HK-2 (cell line): Measurements from ENCODE around the gene ANAPC13.

ENCODE experiments used
- DNase-seq: peaks from one replicate; pipeline ENCODE4 v3.0.0-alpha.2; 2018; ENCODE audit not compliant: unreplicated experiment

The ANAPC13 gene

GRCh38 chr3:134482622-134483021, 3.2 kb downstream of the ANAPC13 start:
- DNase-seq: no peak

- DNase-seq: no peak
Observed at GRCh38 chr3:134481166-134481565, 4.6 kb downstream of the ANAPC13 start.

GRCh38 chr3:134480546-134480945, 5.2 kb downstream of the ANAPC13 start:
- no peak for DNase-seq

- DNase-seq: no peak
Observed at GRCh38 chr3:134477938-134478337, 7.8 kb downstream of the ANAPC13 start.

- no peak for DNase-seq
Observed at GRCh38 chr3:134477002-134477401, 8.8 kb downstream of the ANAPC13 start.

- peak; percentile 24 for DNase-seq
Observed at GRCh38 chr3:134476306-134476705, 9.5 kb downstream of the ANAPC13 start.

GRCh38 chr3:134474956-134475355, 10.8 kb downstream of the ANAPC13 start:
- no peak for DNase-seq

- peak; percentile 87 for DNase-seq
Observed at GRCh38 chr3:134473868-134474546, 11.8 kb downstream of the ANAPC13 start.

- no peak for DNase-seq
Observed at GRCh38 chr3:134472831-134473230, 13.0 kb downstream of the ANAPC13 start.

- no peak for DNase-seq
Observed at GRCh38 chr3:134471521-134472193, 14.1 kb downstream of the ANAPC13 start.

- no peak for DNase-seq
Observed at GRCh38 chr3:134468519-134468918, 17.3 kb downstream of the ANAPC13 start.

GRCh38 chr3:134466331-134466730, 19.5 kb downstream of the ANAPC13 start:
- no peak for DNase-seq

- no peak for DNase-seq
Observed at GRCh38 chr3:134464689-134465365, 21.0 kb downstream of the ANAPC13 start.

- no peak for DNase-seq
Observed at GRCh38 chr3:134464064-134464688, 21.6 kb downstream of the ANAPC13 start.

GRCh38 chr3:134463676-134464063, 22.1 kb downstream of the ANAPC13 start:
- no peak for DNase-seq

GRCh38 chr3:134462331-134462941, 23.3 kb downstream of the ANAPC13 start:
- no peak for DNase-seq

GRCh38 chr3:134460965-134461364, 24.8 kb downstream of the ANAPC13 start:
- no peak for DNase-seq

- no peak for DNase-seq
Observed at GRCh38 chr3:134459562-134459961, 26.2 kb downstream of the ANAPC13 start.

GRCh38 chr3:134458406-134458945, 27.3 kb downstream of the ANAPC13 start:
- no peak for DNase-seq

- DNase-seq: no peak
Observed at GRCh38 chr3:134457376-134458074, 28.3 kb downstream of the ANAPC13 start.

- DNase-seq: no peak
Observed at GRCh38 chr3:134453631-134454030, 32.2 kb downstream of the ANAPC13 start.
